GM21423 (cell line): ENCODE measurements around the gene PRPF38A.
A peak's percentile ranks its signal among the peaks of the same experiment; 100 is the strongest.
"Not testable (repeated sequence)": the region's sequence is repeated elsewhere in the genome, so short reads cannot be mapped to it uniquely, and the experiment has no call there.

Experiments
- ATAC-seq: cut with Tn5 transposase; IDR thresholded peaks from one replicate; pipeline ENCODE4 v1.9.1; 2021; ENCODE audit warnings: mild to moderate bottlenecking, moderate library complexity; ENCODE audit not compliant: unreplicated experiment

The PRPF38A gene

GRCh38 chr1:52404116-52404974 lies at the start of gene PRPF38A, which contains the start of gene ORC1:
Gene PRPF38A (plus strand): TSS chr1:52404602. CDS start chr1:52404750, 148 bp downstream.
Gene ORC1 (minus strand): TSS chr1:52404423. CDS start chr1:52402223, 2,200 bp downstream.
- peak; percentile 96 for ATAC-seq

- no peak for ATAC-seq
Observed at GRCh38 chr1:52355436-52355835, 49.0 kb upstream of the PRPF38A start.

- ATAC-seq: no peak
Observed at GRCh38 chr1:52355847-52356505, 48.4 kb upstream of the PRPF38A start.

- no peak for ATAC-seq
Observed at GRCh38 chr1:52356818-52357355, 47.5 kb upstream of the PRPF38A start.

GRCh38 chr1:52357397-52357796 lies 47.0 kb upstream of the PRPF38A start:
- ATAC-seq: no peak

GRCh38 chr1:52358851-52359497 lies 45.4 kb upstream of the PRPF38A start:
- no peak for ATAC-seq

GRCh38 chr1:52359676-52360594 lies 44.5 kb upstream of the PRPF38A start:
- ATAC-seq: no peak

GRCh38 chr1:52360595-52360968 lies 43.8 kb upstream of the PRPF38A start:
- ATAC-seq: no peak

GRCh38 chr1:52364235-52364839 lies 40.1 kb upstream of the PRPF38A start:
- ATAC-seq: no peak

- no peak for ATAC-seq
Observed at GRCh38 chr1:52365071-52365745, 39.2 kb upstream of the PRPF38A start.

GRCh38 chr1:52365746-52366516 lies 38.5 kb upstream of the PRPF38A start, which contains the start of gene CC2D1B:
Gene CC2D1B (minus strand): TSS chr1:52366205. CDS start chr1:52364620, 1,585 bp downstream.
- ATAC-seq: peak; percentile 86

GRCh38 chr1:52366517-52366827 lies 37.9 kb upstream of the PRPF38A start:
- ATAC-seq: peak; percentile 0

GRCh38 chr1:52367272-52367671 lies 37.1 kb upstream of the PRPF38A start:
- no peak for ATAC-seq

GRCh38 chr1:52368383-52369172 lies 35.8 kb upstream of the PRPF38A start:
- ATAC-seq: no peak

GRCh38 chr1:52369851-52370250 lies 34.6 kb upstream of the PRPF38A start:
- not testable (repeated sequence) for ATAC-seq

- ATAC-seq: no peak
Observed at GRCh38 chr1:52385376-52385775, 19.0 kb upstream of the PRPF38A start.

GRCh38 chr1:52386458-52386857 lies 17.9 kb upstream of the PRPF38A start:
- no peak for ATAC-seq

GRCh38 chr1:52393174-52393573 lies 11.2 kb upstream of the PRPF38A start:
- ATAC-seq: no peak
